Cardiac fibroblast (primary cell): Measurements from ENCODE around the gene WLS.
"Not testable (repeated sequence)": the region's sequence is repeated elsewhere in the genome, so short reads cannot be mapped to it uniquely, and the experiment has no call there.

Source experiments
- DNase-seq, 2 donors: peaks; one replicate each; pipeline versions ENCODE4 v3.0.0 to v3.0.0-alpha.2; 2010; ENCODE audit warnings: low read depth in 2 of 2
- H3K4me3 ChIP-seq, 2 donors: replicated peaks in 1 of 2; 1 replicate in 1 of 2; 2 replicates in 1 of 2; pipeline ENCODE4 v1.5.1; 2011; ENCODE audit warnings: low read depth in 2 of 2, low read length in 2 of 2, mild to moderate bottlenecking in 2 of 2, moderate library complexity in 1 of 2
- TF ChIP-seq, protein P1 (sequence below): IDR thresholded peaks from one replicate; pipeline ENCODE4 v1.5.1; 2011; ENCODE audit warnings: low read depth, mild to moderate bottlenecking, low read length, inconsistent platforms

The WLS gene

DNA sequence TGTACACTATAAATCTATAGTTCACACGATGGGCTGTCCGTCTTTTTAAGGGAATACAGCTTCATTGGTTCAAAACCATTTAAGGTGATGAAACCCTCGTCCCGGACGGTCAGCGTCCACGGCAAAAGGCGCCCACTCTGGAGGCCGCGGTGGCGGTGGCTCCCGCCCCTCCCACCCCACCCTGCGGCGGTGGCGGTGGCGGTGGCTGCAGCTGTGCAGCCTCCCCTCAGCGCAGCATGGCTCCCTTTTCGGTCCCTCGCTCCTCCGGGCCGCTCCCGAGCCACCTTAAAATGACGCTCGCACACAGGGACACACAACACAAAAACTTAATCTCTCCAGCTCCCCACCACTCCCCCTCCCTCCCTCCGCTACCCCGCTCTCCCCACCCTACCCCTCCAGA, 69.1 kb downstream of the WLS start:
- H3K4me3 ChIP-seq = no peak overlapping the region
- TF ChIP-seq, protein P1, sequence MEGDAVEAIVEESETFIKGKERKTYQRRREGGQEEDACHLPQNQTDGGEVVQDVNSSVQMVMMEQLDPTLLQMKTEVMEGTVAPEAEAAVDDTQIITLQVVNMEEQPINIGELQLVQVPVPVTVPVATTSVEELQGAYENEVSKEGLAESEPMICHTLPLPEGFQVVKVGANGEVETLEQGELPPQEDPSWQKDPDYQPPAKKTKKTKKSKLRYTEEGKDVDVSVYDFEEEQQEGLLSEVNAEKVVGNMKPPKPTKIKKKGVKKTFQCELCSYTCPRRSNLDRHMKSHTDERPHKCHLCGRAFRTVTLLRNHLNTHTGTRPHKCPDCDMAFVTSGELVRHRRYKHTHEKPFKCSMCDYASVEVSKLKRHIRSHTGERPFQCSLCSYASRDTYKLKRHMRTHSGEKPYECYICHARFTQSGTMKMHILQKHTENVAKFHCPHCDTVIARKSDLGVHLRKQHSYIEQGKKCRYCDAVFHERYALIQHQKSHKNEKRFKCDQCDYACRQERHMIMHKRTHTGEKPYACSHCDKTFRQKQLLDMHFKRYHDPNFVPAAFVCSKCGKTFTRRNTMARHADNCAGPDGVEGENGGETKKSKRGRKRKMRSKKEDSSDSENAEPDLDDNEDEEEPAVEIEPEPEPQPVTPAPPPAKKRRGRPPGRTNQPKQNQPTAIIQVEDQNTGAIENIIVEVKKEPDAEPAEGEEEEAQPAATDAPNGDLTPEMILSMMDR = no peak
- DNase-seq = no peak

DNA sequence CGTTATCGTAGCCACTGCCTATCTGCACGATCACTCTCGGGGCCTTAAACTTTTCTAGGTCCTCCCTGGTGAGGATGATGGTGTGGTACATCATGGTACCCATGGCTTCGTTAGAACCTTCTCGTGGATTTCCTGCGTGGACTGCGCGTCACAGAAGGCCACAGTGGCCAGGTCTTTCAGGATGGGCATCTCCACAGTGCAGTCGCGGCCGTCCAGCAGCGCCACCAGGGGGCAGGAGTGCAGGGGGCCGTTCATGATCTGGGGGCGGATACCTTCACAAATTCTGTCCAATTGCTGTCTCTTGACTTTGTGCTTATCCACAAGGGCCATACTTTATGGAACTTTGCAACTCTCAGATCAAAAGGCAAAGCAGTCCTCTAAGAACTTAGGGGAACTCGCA, 69.6 kb downstream of the WLS start:
- H3K4me3 ChIP-seq = no peak overlapping the region
- DNase-seq = no peak
- TF ChIP-seq, protein P1 = no peak

DNA sequence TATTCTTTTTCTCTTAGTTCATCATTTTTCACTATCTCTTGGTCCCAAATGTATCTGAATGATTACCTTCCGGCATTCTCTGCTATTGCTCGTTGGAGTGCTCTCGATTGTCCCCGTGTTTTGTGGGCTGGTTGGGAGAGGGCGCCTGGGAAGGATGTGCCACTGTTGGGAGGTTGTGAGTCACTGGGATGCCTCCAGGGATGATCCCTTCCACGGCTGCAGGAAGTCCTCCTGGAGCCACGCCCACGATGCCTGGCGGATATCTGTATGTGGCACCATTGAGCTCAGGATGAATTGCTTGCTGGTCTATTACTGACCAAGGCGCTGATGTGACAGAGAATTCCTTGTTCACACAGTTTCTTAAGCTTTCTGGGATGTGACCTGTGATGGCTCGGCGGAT, 70.7 kb downstream of the WLS start:
- DNase-seq = not testable (repeated sequence)

DNA sequence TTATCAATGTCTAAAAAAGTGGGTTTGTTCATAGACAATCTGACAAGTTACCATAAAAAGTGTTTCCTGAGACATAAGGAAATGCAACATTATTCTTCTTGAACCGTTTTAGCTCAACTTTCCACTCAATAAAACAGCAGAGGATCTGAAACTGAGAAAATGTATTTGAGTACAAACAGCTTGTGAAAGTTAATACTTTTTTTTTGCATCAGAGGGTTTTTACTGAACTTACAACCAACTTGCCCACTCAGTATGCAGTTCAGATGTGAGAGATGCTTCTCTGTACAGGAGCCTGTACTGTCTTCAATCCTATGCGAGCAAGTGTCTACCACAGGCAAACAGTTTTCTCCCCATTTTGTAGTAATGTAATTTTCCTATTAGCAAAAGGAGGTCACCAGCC, 71.4 kb downstream of the WLS start:
- H3K4me3 ChIP-seq, DNase-seq: not testable (repeated sequence)

More for the DNA sequence above, 70.7 kb downstream of the WLS start:
- not testable (repeated sequence) for H3K4me3 ChIP-seq

DNA sequence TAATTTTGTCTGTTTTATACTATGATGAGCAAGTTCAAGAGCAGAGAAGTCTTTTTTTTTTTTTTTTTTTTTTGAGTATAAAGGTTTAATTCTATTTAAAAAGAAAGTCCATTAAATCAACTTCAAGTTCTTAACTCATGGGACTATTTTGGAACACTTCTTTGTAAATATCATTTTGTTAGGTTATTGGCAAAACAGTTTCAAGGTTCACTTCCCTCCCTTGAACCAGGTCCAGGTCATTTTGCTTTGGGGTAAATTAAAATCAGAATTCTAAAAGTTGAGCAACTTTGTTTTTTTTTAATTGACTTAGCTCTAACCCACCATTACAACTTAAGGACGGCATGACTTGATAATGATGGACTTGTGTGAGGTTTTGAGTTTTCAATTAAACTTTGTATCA, 72.3 kb downstream of the WLS start:
- DNase-seq = no peak
- TF ChIP-seq, protein P1 = no peak
- no peak overlapping the region for H3K4me3 ChIP-seq

DNA sequence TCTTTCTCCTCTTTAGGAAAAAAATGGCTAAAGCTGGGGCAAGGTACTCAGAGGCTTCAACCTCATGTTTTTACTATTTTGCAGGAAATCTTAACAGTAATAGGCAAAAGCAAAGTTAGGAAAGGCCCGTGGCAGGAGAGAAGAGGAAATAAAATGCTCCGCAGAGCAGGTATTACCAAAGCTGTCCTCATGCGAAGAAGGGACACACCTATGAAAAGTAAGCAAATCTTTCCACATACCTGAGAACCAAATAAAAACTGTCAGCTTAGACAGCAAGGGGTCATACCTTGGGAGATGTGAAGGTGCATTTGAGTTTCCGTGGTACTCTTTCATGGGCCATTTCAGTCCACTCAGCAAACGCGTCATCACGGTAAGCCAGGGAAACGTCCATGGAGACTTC, 73.5 kb downstream of the WLS start:
- no peak overlapping the region for H3K4me3 ChIP-seq
- TF ChIP-seq, protein P1 = no peak
- no peak for DNase-seq

DNA sequence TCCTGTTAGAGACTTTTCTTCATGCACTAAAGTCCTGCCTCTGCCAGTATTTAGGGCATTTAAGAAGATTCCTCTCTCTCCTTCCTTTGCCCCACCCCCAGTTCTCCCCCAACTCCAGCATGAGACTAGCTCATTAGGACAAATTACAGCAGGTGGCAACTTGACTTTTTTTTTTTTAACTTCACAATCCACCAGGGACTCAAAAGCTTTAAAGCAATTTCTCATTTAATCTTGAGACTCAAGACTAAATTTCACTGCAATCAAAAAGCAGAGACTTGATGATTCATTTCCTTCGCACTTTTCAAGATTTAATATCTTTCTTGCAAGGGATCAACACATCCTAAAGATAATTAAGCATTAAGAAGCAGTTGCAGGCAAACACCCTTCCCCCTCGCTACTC, 74.9 kb downstream of the WLS start:
- TF ChIP-seq, protein P1 = no peak
- DNase-seq = no peak
- no peak overlapping the region for H3K4me3 ChIP-seq

DNA sequence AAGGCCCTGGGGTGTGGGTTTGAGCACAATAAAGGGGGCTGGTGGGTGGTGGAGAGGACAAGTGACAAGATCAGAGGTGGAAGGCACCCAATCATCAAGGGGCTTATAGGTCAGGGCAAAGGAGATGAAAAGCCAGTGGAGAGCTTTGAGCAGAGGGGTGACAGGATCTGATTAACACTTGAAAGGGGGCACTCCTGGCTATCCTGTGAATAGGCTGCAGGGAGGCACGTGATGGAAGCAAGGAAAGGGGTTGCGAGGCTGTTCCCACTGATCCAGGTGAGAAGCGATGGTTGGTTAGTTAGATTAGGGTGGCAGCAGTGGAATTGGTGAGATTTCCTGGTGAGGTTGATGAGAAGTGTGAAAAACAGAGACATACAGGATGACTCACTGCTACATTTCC, 80.6 kb downstream of the WLS start:
- no peak for DNase-seq
- H3K4me3 ChIP-seq = no peak overlapping the region
- TF ChIP-seq, protein P1 = no peak
